HCT116 (cell line): ENCODE data around the gene FGFRL1.

ENCODE experiments used
- EZH2 ChIP-seq: fragments of 200-600 bp; sonication (generic); IDR thresholded peaks from 2 replicates; pipeline ENCODE4 v1.6.1; 2017; ENCODE audit warnings: antibody characterized with exemption, mixed run types
- POLR2A ChIP-seq: IDR thresholded peaks from 2 replicates; pipeline ENCODE4 v1.7.0; 2011; ENCODE audit warnings: borderline replicate concordance; ENCODE audit not compliant: insufficient read depth, insufficient read length; ENCODE audit errors: extremely low read depth
- POLR2AphosphoS5 ChIP-seq: IDR thresholded peaks from 2 replicates; pipeline ENCODE4 v1.6.1; 2011; ENCODE audit warnings: mild to moderate bottlenecking, low read depth, low read length, moderate library complexity
- TF ChIP-seq, protein P1 (sequence below), 3 experiments: fragments of 200-600 bp in 1 of 3; sonication (generic) in 1 of 3; IDR thresholded peaks in 2 of 3; conservative IDR thresholded peaks in 1 of 3; 2 replicates each; pipeline ENCODE4 v1.5.1; 2012 to 2017; ENCODE audit warnings: low read depth in 2 of 3, low read length in 2 of 3, antibody characterized with exemption in 1 of 3, borderline replicate concordance in 1 of 3, control low read depth in 1 of 3, mild to moderate bottlenecking in 1 of 3, mixed read lengths in 1 of 3, mixed run types in 1 of 3, moderate library complexity in 1 of 3; ENCODE audit not compliant: insufficient read depth in 1 of 3
- TF ChIP-seq, protein P2 (sequence below): IDR thresholded peaks from 2 replicates; pipeline ENCODE4 v1.6.1; 2012
- TF ChIP-seq, protein P3 (sequence below): IDR thresholded peaks from 2 replicates; pipeline ENCODE4 v1.6.1; 2011; ENCODE audit warnings: mild to moderate bottlenecking, low read length, moderate library complexity; ENCODE audit not compliant: insufficient replicate concordance; ENCODE audit errors: extremely low read depth

DNA sequence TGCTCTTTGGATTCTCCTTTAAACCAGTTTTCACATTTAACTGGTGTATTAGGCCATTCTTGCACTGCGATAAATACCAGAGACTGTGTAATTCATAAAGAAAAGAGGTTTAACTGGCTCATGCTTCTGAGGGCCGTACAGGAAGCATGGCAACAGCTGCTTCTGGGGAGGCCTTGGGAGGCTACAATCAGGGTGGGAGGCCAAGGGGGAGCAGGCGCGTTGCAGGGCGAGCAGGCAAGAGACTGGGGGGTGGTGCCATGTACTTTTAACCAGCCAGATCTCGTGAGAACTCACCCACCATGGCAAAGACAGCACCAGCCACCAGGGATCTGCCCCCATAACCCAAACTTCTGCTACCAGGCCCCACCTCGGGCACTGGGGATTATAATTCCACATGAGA, 63.8 kb downstream of the FGFRL1 start:
- TF ChIP-seq, protein P1, sequence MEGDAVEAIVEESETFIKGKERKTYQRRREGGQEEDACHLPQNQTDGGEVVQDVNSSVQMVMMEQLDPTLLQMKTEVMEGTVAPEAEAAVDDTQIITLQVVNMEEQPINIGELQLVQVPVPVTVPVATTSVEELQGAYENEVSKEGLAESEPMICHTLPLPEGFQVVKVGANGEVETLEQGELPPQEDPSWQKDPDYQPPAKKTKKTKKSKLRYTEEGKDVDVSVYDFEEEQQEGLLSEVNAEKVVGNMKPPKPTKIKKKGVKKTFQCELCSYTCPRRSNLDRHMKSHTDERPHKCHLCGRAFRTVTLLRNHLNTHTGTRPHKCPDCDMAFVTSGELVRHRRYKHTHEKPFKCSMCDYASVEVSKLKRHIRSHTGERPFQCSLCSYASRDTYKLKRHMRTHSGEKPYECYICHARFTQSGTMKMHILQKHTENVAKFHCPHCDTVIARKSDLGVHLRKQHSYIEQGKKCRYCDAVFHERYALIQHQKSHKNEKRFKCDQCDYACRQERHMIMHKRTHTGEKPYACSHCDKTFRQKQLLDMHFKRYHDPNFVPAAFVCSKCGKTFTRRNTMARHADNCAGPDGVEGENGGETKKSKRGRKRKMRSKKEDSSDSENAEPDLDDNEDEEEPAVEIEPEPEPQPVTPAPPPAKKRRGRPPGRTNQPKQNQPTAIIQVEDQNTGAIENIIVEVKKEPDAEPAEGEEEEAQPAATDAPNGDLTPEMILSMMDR (IDR thresholded peaks at IDR 0.05 in 2 of 3, conservative IDR thresholded peaks at IDR 0.05 in 1 of 3; ENCODE audit: borderline replicate concordance in 1 of 3, insufficient read depth in 1 of 3, low read depth in 2 of 3, low read length in 2 of 3), result no peak
- TF ChIP-seq POLR2A (no peak), EZH2 (no peak), POLR2AphosphoS5 (no peak)
- TF ChIP-seq, protein P2, sequence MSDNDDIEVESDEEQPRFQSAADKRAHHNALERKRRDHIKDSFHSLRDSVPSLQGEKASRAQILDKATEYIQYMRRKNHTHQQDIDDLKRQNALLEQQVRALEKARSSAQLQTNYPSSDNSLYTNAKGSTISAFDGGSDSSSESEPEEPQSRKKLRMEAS, result no peak
- TF ChIP-seq, protein P3, sequence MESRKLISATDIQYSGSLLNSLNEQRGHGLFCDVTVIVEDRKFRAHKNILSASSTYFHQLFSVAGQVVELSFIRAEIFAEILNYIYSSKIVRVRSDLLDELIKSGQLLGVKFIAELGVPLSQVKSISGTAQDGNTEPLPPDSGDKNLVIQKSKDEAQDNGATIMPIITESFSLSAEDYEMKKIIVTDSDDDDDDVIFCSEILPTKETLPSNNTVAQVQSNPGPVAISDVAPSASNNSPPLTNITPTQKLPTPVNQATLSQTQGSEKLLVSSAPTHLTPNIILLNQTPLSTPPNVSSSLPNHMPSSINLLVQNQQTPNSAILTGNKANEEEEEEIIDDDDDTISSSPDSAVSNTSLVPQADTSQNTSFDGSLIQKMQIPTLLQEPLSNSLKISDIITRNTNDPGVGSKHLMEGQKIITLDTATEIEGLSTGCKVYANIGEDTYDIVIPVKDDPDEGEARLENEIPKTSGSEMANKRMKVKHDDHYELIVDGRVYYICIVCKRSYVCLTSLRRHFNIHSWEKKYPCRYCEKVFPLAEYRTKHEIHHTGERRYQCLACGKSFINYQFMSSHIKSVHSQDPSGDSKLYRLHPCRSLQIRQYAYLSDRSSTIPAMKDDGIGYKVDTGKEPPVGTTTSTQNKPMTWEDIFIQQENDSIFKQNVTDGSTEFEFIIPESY, result no peak
